HepG2 (cell line): ENCODE results near the gene PLOD2. TPM values are rescaled to one million over a fixed set of nuclear protein-coding genes. Genes with fewer than 3 reads are reported as not detected.

Experiments used
- AFF4 ChIP-seq: sonication (generic); formaldehyde crosslinking; IDR thresholded peaks from 2 replicates; pipeline ENCODE4 v1.4.0; 2020; ENCODE audit warnings: missing genetic modification reagents
- AGO2 ChIP-seq: fragments of 200-400 bp; formaldehyde crosslinking; optimal IDR thresholded peaks from 2 replicates; pipeline ENCODE3; 2017; ENCODE audit warnings: mild to moderate bottlenecking, low read depth, low read length, moderate library complexity
- GFI1 ChIP-seq: sonication (generic); formaldehyde crosslinking; IDR thresholded peaks from 2 replicates; pipeline ENCODE4 v1.5.0; 2020; ENCODE audit warnings: missing genetic modification reagents, mild to moderate bottlenecking, borderline replicate concordance
- HOXD1 ChIP-seq: sonication (generic); formaldehyde crosslinking; IDR thresholded peaks from 2 replicates; pipeline ENCODE4 v1.5.0; 2020; ENCODE audit warnings: missing genetic modification reagents
- ISL2 ChIP-seq: sonication (generic); formaldehyde crosslinking; IDR thresholded peaks from 2 replicates; pipeline ENCODE4 v1.5.0; 2020; ENCODE audit warnings: missing genetic modification reagents
- KAT8 ChIP-seq: IDR thresholded peaks from 2 replicates; pipeline ENCODE4 v1.6.1; 2016; ENCODE audit warnings: missing genetic modification reagents, missing compliant biosample characterization
- MBD4 ChIP-seq: IDR thresholded peaks from 2 replicates; pipeline ENCODE4 v1.6.1; 2012; ENCODE audit warnings: low read length, inconsistent platforms, borderline replicate concordance
- NR0B2 ChIP-seq: sonication (generic); formaldehyde crosslinking; IDR thresholded peaks from 2 replicates; pipeline ENCODE4 v1.4.0; 2020; ENCODE audit warnings: mild to moderate bottlenecking, missing genetic modification reagents
- RXRB ChIP-seq: IDR thresholded peaks from 2 replicates; pipeline ENCODE4 v1.6.1; 2016; ENCODE audit warnings: borderline replicate concordance, missing genetic modification reagents, missing compliant biosample characterization
- SIX1 ChIP-seq: sonication (generic); formaldehyde crosslinking; IDR thresholded peaks from 2 replicates; pipeline ENCODE4 v1.4.0; 2020; ENCODE audit warnings: missing genetic modification reagents, borderline replicate concordance
- SIX4 ChIP-seq: sonication (generic); formaldehyde crosslinking; IDR thresholded peaks from 2 replicates; pipeline ENCODE4 v1.4.0; 2020; ENCODE audit warnings: missing genetic modification reagents
- SMAD9 ChIP-seq: sonication (generic); formaldehyde crosslinking; IDR thresholded peaks from 2 replicates; pipeline ENCODE4 v1.5.1; 2020; ENCODE audit warnings: mild to moderate bottlenecking, missing genetic modification reagents
- ZMAT5 ChIP-seq: sonication (generic); formaldehyde crosslinking; IDR thresholded peaks from 2 replicates; pipeline ENCODE4 v1.5.0; 2020; ENCODE audit warnings: mild to moderate bottlenecking, low read depth, missing genetic modification reagents, borderline replicate concordance
- ZNF180 ChIP-seq: sonication (generic); formaldehyde crosslinking; IDR thresholded peaks from 2 replicates; pipeline ENCODE4 v1.4.0; 2020; ENCODE audit warnings: low read depth, missing genetic modification reagents, borderline replicate concordance
- ZNF333 ChIP-seq: sonication (generic); formaldehyde crosslinking; IDR thresholded peaks from 2 replicates; pipeline ENCODE4 v1.4.0; 2020; ENCODE audit warnings: mild to moderate bottlenecking, missing genetic modification reagents, borderline replicate concordance
- ZNF367 ChIP-seq: sonication (generic); formaldehyde crosslinking; IDR thresholded peaks from 2 replicates; pipeline ENCODE4 v1.4.0; 2020; ENCODE audit warnings: missing genetic modification reagents, borderline replicate concordance
- ZNF468 ChIP-seq: sonication (generic); formaldehyde crosslinking; IDR thresholded peaks from 2 replicates; pipeline ENCODE4 v1.8.0; 2022; ENCODE audit warnings: mild to moderate bottlenecking, moderate library complexity, missing genetic modification reagents
- ZNF546 ChIP-seq: sonication (generic); formaldehyde crosslinking; conservative IDR thresholded peaks from 2 replicates; pipeline ENCODE4 v1.8.1; 2023; ENCODE audit warnings: mild to moderate bottlenecking, missing genetic modification reagents
- ZNF615 ChIP-seq: sonication (generic); formaldehyde crosslinking; IDR thresholded peaks from 2 replicates; pipeline ENCODE4 v1.5.0; 2020; ENCODE audit warnings: mild to moderate bottlenecking, missing genetic modification reagents, borderline replicate concordance
- ZNF768 ChIP-seq: sonication (generic); formaldehyde crosslinking; IDR thresholded peaks from 2 replicates; pipeline ENCODE4 v1.4.0; 2020; ENCODE audit warnings: missing genetic modification reagents
- ZNF790 ChIP-seq: sonication (generic); formaldehyde crosslinking; IDR thresholded peaks from 2 replicates; pipeline ENCODE4 v1.8.0; 2022; ENCODE audit warnings: missing genetic modification reagents, mild to moderate bottlenecking, borderline replicate concordance
- ZSCAN5A ChIP-seq: sonication (generic); formaldehyde crosslinking; IDR thresholded peaks from 2 replicates; pipeline ENCODE4 v1.8.0; 2022; ENCODE audit warnings: mild to moderate bottlenecking, missing genetic modification reagents, borderline replicate concordance
- polyA plus RNA-seq, 8 experiments: library from polyadenylated mRNA; depleted of rRNA in 3 of 8; stranded (reverse) in 7 of 8; unstranded in 1 of 8; fragments of >200 nt; fragmentation: Illumina TruSeq in 4 of 8; extraction: Trizol in 4 of 8; gene quantifications; 2 replicates each; pipeline versions ENCODE4 v1.2.1 to v1.2.3, GENCODE V29; 2011 to 2016; ENCODE audit warnings: low read depth in 4 of 8, missing spikeins in 1 of 8, mixed read lengths in 1 of 8; ENCODE audit not compliant: insufficient read depth in 1 of 8
- total RNA-seq, 5 experiments: library from RNA; depleted of rRNA; stranded (reverse); fragments of >200 nt; fragmentation: Illumina TruSeq; extraction: Trizol; gene quantifications; 2 replicates each; pipeline ENCODE4 v1.2.3, GENCODE V29; 2016; ENCODE audit warnings: low read depth in 1 of 5

Gene PLOD2
- total and polyA plus RNA-seq, 2 of the 13 experiments (the other 11 are each of a cell fraction or from before 2014, with no cell fraction given), result 107 to 161 TPM

- TF ChIP-seq KAT8 (CRISPR knock-in tag), result peak; percentile 46; the same call in 1 of the 2 replicates
- TF ChIP-seq ZSCAN5A (CRISPR knock-in tag), result peak; percentile 95; the same call in 1 of the 2 replicates
- TF ChIP-seq MBD4, result no peak
- 0 out of 2 replicates have a peak, but pooled peaks have one; percentile 29 for TF ChIP-seq NR0B2 (CRISPR knock-in tag)
- no peak for TF ChIP-seq SMAD9 (CRISPR knock-in tag)
- peak; percentile 72; the same call in 1 of the 2 replicates for TF ChIP-seq AFF4 (CRISPR knock-in tag)
- peak; percentile 85 for TF ChIP-seq HOXD1
- peak; percentile 73; the same call in 1 of the 2 replicates for TF ChIP-seq ZNF367 (CRISPR knock-in tag)
- no peak for TF ChIP-seq ZNF180
- TF ChIP-seq ISL2 (CRISPR knock-in tag), result peak; percentile 64; the same call in 1 of the 2 replicates
- TF ChIP-seq GFI1 (CRISPR knock-in tag), result no peak; the same call in 1 of the 2 replicates
- TF ChIP-seq RXRB (CRISPR knock-in tag), result peak; percentile 74
- 0 out of 2 replicates have a peak, but pooled peaks have one; percentile 25 for TF ChIP-seq SIX1 (CRISPR knock-in tag)
- TF ChIP-seq SIX4 (CRISPR knock-in tag), result peak; percentile 18; the same call in 1 of the 2 replicates
- peak; percentile 95 for TF ChIP-seq AGO2
- TF ChIP-seq ZMAT5 (CRISPR knock-in tag), result no peak
- TF ChIP-seq ZNF468, result no peak
- peak; percentile 55 for TF ChIP-seq ZNF768 (CRISPR knock-in tag)
- TF ChIP-seq ZNF333 (CRISPR knock-in tag), result no peak; the same call in 1 of the 2 replicates
- TF ChIP-seq ZNF790 (CRISPR knock-in tag), result peak; percentile 96; the same call in 1 of the 2 replicates
- TF ChIP-seq ZNF546 (CRISPR knock-in tag), result peak; percentile 79; the same call in 1 of the 2 replicates
- TF ChIP-seq ZNF615, result no peak
These were observed at the start of gene PLOD2 (continued) for GRCh38 chr3:146160964-146161662.
